ENCODE data around the gene REXO1. TPM values are rescaled to one million over a fixed set of nuclear protein-coding genes. Genes with fewer than 3 reads are reported as not detected.

The REXO1 gene
- polyA plus RNA-seq, 2 of the 4 experiments (the other 2 are of a cell fraction): 5.6 to 13.8 TPM

GRCh38 chr19:1855828-1856255 is 7.6 kb upstream of the REXO1 start:
- POLR2A ChIA-PET: interaction anchor here (0.6 to 1.0 kb wide), 2 partner anchors 9 to 10 kb away, joined by 3 read pairs; no protein-coding TSS in a partner anchor
- ATAC-seq: peak in 1 of 2 experiments; percentile 1; a peak in 2 of 6 replicates
- 0% methylated on average over 1 of the region's 13 CpGs for WGBS (ENCODE audit: missing lambda C conversion rate)
- Histone ChIP-seq H3K4me1 (peaks cover 84% of the 10 kb centered on the region), H3K9me3 (no peaks in the 10 kb centered on the region), H3K4me2 (peak overlapping the region; percentile 99), H3K4me3 (0 out of 3 replicates have a peak overlapping the region, but pooled peaks have one; percentile 31), H3K27ac (peak overlapping the region; percentile 75 to 100)
- CTCF ChIA-PET: interaction anchor here (1.4 to 7.4 kb wide), 3 partner anchors 9 to 17 kb away, joined by 4 to 60 read pairs (median 5); no protein-coding TSS in a partner anchor
- no peak for DNase-seq (ENCODE audit: low read depth in 1 of 2, low spot score in 1 of 2)
- TF ChIP-seq FOSL2 (IDR thresholded peaks at IDR 0.05) (no peak), FOSL2 (CRISPR knock-in tag; IDR thresholded peaks at IDR 0.05) (no peak), MAFK (IDR thresholded peaks at IDR 0.05; ENCODE audit: partially characterized antibody) (no peak), ZC3H11A (IDR thresholded peaks at IDR 0.05) (no peak), NPAS2 (CRISPR knock-in tag; IDR thresholded peaks at IDR 0.05; ENCODE audit: borderline replicate concordance) (no peak), CBX2 (IDR thresholded peaks at IDR 0.05; ENCODE audit: borderline replicate concordance, low read depth) (no peak), JUNB (IDR thresholded peaks at IDR 0.05) (no peak), HES2 (IDR thresholded peaks at IDR 0.05) (no peak), JUN (IDR thresholded peaks at IDR 0.05) (no peak), PHF8 (IDR thresholded peaks at IDR 0.05; ENCODE audit: borderline replicate concordance, low read depth) (no peak), FOXS1 (CRISPR knock-in tag; IDR thresholded peaks at IDR 0.05) (no peak), TFCP2L1 (CRISPR knock-in tag; IDR thresholded peaks at IDR 0.05) (no peak), NR3C1 (IDR thresholded peaks at IDR 0.05) (no peak), BHLHE40 (IDR thresholded peaks at IDR 0.05; ENCODE audit: low read depth, low read length) (no peak), CEBPB (IDR thresholded peaks at IDR 0.05) (no peak), CHD2 (IDR thresholded peaks at IDR 0.05; ENCODE audit: low read length, partially characterized antibody) (no peak), EHMT2 (IDR thresholded peaks at IDR 0.05; ENCODE audit: low read depth) (no peak), TP53 (CRISPR knock-in tag; IDR thresholded peaks at IDR 0.05) (no peak), ZNF302 (CRISPR knock-in tag; IDR thresholded peaks at IDR 0.05) (no peak)
- FAIRE-seq: no peak

DNA sequence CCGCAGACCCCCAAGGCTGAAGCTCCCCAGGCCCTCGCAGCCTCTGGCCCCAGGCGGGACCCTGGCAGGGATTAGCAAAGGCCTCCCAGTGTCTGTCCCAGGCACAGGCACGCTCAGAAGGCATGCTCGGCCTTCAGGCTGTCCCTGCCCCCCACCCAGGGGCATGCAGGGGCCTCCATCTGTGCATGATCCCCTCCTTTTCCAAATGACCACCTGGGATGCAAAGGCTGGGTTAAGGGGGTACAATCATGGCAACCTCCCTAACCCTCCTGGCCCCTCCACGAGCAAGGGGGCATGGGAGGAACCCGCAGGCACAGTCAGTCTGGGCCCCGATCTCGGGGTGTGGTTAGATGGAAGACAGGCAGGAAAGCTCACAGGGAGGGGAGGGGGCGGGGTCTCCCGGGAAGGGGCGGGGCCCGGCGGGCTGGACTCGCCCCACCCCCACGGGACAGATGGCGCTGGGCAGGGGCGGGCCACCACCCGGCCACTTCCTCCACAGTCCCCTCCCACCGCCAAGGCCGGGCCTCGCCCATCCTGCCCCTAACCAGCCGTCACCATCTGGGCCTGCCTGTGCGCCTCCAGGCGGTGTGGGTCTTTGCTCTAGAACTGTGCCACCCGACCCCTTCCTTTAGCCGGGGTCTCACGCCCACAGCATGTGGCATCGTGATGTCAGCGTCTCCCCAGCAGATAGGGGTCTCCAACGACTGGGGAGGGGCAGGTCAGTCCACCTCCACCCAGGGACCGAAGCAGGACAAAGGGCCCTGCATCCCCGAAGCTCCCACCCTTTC is 7.0 kb upstream of the REXO1 start:
- Histone ChIP-seq H3K27ac (peak overlapping the region; percentile 85 to 100), H3K4me2 (peak overlapping the region; percentile 99), H3K9me3 (no peaks in the 10 kb centered on the region), H3K4me1 (peaks cover 77% of the 10 kb centered on the region), H3K4me3 (peak overlapping the region; percentile 31; the same call in 2 of the 3 replicates)
- ATAC-seq (peak; percentile 51 to 80), FAIRE-seq (no peak), DNase-seq (ENCODE audit: low read depth in 1 of 2, low spot score in 1 of 2) (peak; percentile 70 to 91)
- no peak for TF ChIP-seq HMGXB4 (CRISPR knock-in tag; IDR thresholded peaks at IDR 0.05; ENCODE audit: borderline replicate concordance)
- no peak for TF ChIP-seq HDAC2 (IDR thresholded peaks at IDR 0.05)
- TF ChIP-seq MYC (IDR thresholded peaks at IDR 0.05; ENCODE audit: borderline replicate concordance, low read length): 0 out of 2 replicates have a peak, but pooled peaks have one; percentile 45
- no peak for TF ChIP-seq HOXB5 (CRISPR knock-in tag; IDR thresholded peaks at IDR 0.05)
- ChIA-PET CTCF (interaction anchor here (0.8 to 7.4 kb wide), 3 partner anchors 9 to 27 kb away, joined by 4 to 60 read pairs (median 5); no protein-coding TSS in a partner anchor), POLR2A (interaction anchor here (0.6 to 1.0 kb wide), 5 partner anchors 9 to 611 kb away, joined by 3 to 4 read pairs (median 3); no protein-coding TSS in a partner anchor)
- 2% methylated on average over 6 of the region's 33 CpGs for WGBS (ENCODE audit: missing lambda C conversion rate)

Measured in A549 (cell line).